Measurements from ENCODE around the gene SORCS2. TPM values are rescaled to one million over a fixed set of nuclear protein-coding genes. Genes with fewer than 3 reads are reported as not detected.

The SORCS2 gene
- total RNA-seq, 4 donors from 2014 or later: 0.53 to 9.9 (median 0.90) TPM

DNA sequence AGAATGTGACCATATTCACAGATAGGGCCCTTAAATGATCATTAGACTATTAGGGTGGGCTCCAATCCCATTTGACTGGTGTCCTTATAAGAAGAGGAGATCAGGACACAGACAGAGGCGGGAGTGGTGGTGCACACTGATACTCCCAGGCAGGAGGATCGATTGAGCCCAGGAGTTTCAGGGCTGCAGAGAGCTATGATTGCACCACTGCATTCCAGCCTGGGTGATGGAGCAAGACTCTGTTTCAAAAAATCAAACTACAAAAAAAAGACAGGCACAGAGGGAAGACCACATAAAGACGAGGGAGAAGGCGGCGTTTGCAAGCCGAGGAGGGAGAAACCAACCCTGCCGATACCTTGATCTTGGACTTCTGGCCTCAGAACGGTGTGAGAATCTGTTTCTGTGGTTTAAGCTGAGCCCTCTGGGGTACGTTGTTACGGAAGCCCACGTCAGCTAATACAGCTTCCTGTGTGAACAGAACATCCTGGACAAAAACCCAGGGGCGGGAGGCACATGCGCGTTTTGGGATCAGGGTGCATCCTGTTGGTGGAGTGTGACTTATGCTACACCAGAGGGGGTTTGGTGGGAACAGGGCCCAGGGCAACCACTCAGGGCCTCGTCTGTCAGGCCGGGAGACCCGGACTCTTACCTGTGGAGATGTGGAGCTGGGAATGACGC is 454.2 kb downstream of the SORCS2 start:
- Histone ChIP-seq H3K27ac (peak overlapping the region in 1 of 4 donors; percentile 22), H3K27me3 (no peaks in the 10 kb centered on the region), H3K9me3 (no peaks in the 10 kb centered on the region), H3K4me3 (no peak overlapping the region), H3K36me3 (no peaks in the 10 kb centered on the region), H3K4me1 (peaks cover 0 to 9% (median 0%) of the 10 kb centered on the region in 4 donors)
- no peak for DNase-seq
- TF ChIP-seq POLR2A (IDR thresholded peaks at IDR 0.05) (no peak), CTCF (IDR thresholded peaks at IDR 0.05) (no peak)

- TF ChIP-seq POLR2A (IDR thresholded peaks at IDR 0.05) (no peak), CTCF (IDR thresholded peaks at IDR 0.05) (no peak)
- Histone ChIP-seq H3K36me3 (no peaks in the 10 kb centered on the region), H3K27me3 (no peaks in the 10 kb centered on the region), H3K27ac (no peak overlapping the region), H3K4me1 (peaks cover 0 to 9% (median 0%) of the 10 kb centered on the region in 4 donors), H3K9me3 (no peaks in the 10 kb centered on the region), H3K4me3 (no peak overlapping the region)
- DNase-seq: no peak
These were observed 454.8 kb downstream of the SORCS2 start for GRCh38 chr4:7647186-7647585.

GRCh38 chr4:7647600-7648543 is 455.5 kb downstream of the SORCS2 start:
- Histone ChIP-seq H3K27ac (no peak overlapping the region), H3K9me3 (no peaks in the 10 kb centered on the region), H3K4me1 (peaks cover 0 to 9% (median 0%) of the 10 kb centered on the region in 4 donors), H3K27me3 (no peaks in the 10 kb centered on the region), H3K4me3 (no peak overlapping the region), H3K36me3 (no peaks in the 10 kb centered on the region)
- TF ChIP-seq CTCF (IDR thresholded peaks at IDR 0.05) (no peak), POLR2A (IDR thresholded peaks at IDR 0.05) (no peak)
- no peak for DNase-seq

DNA sequence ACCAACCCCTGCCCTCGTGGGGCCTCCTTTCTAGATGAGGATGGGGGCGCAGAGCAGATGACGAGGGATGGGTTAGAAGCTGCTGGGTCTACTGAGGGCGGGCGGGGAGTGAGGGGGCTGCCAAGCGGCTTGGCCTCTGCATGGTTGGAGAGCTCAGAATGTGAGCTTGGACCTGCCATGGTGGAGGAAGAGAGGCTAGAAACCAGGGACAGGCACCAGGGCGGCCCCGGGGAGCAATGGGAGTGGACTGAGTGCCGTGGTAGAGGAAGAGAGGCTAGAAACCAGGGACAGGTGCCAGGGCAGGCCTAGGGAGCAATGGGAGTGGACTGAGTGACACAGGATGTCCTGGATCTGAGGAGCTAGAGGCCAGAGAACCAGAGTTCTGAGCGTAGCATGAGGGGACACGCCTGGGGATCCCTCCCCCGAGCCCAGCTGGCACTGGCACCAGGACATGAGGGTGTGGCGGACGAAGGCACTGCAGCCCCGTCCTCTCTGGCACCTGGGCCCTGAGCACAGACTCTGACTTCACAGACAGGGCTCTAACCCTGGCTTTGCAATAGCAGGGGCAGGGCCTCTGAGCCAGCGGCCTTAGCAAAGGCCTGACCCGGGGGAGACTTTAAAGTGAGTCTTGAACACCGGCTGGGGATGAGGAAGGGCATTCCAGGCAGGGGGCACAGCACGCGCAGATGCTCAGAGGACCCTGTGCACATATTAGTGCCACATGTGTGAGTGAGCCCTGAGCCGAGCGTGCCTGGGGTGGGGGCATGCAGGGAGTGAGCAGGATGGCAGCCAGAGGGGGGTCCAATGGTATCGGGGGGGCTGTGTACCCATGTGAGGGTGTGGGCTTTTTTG is 456.4 kb downstream of the SORCS2 start:
- H3K27me3 ChIP-seq: no peaks in the 10 kb centered on the region
- H3K4me3 ChIP-seq: no peak overlapping the region
- no peaks in the 10 kb centered on the region for H3K36me3 ChIP-seq
- DNase-seq: no peak
- TF ChIP-seq CTCF (IDR thresholded peaks at IDR 0.05) (no peak), POLR2A (IDR thresholded peaks at IDR 0.05) (no peak)
- peak overlapping the region in 2 of 4 donors; percentile 20 to 22 for H3K27ac ChIP-seq
- H3K4me1 ChIP-seq: peaks cover 0 to 9% (median 0%) of the 10 kb centered on the region in 4 donors
- no peaks in the 10 kb centered on the region for H3K9me3 ChIP-seq

- TF ChIP-seq POLR2A (IDR thresholded peaks at IDR 0.05): no peak
- no peak for TF ChIP-seq CTCF (IDR thresholded peaks at IDR 0.05)
- no peak for DNase-seq
- H3K9me3 ChIP-seq: no peaks in the 10 kb centered on the region
- H3K36me3 ChIP-seq: no peaks in the 10 kb centered on the region
- no peaks in the 10 kb centered on the region for H3K27me3 ChIP-seq
- peaks cover 0 to 9% (median 0%) of the 10 kb centered on the region in 4 donors for H3K4me1 ChIP-seq
- no peak overlapping the region for H3K4me3 ChIP-seq
- H3K27ac ChIP-seq: peak overlapping the region in 2 of 4 donors; percentile 20 to 22
These were observed 457.0 kb downstream of the SORCS2 start for GRCh38 chr4:7649411-7649740.

All from Peyer's patch (tissue), 4 donors.